22Rv1 (cell line): ENCODE results near the gene EXTL1.
A peak's percentile ranks its signal among the peaks of the same experiment; 100 is the strongest.

ENCODE experiments used
- H3K27ac ChIP-seq: fragments of 450-650 bp; 2 replicates; pipeline ENCODE4 v1.5.1; 2017
- ZFX ChIP-seq: fragments of 450-650 bp; IDR thresholded peaks from 2 replicates; pipeline ENCODE4 v1.6.1; 2017; ENCODE audit warnings: antibody characterized with exemption, borderline replicate concordance
- TF ChIP-seq, protein P1 (sequence below): fragments of 450-650 bp; IDR thresholded peaks from 2 replicates; pipeline ENCODE4 v1.5.1; 2017; ENCODE audit warnings: mild to moderate bottlenecking

The EXTL1 gene

DNA sequence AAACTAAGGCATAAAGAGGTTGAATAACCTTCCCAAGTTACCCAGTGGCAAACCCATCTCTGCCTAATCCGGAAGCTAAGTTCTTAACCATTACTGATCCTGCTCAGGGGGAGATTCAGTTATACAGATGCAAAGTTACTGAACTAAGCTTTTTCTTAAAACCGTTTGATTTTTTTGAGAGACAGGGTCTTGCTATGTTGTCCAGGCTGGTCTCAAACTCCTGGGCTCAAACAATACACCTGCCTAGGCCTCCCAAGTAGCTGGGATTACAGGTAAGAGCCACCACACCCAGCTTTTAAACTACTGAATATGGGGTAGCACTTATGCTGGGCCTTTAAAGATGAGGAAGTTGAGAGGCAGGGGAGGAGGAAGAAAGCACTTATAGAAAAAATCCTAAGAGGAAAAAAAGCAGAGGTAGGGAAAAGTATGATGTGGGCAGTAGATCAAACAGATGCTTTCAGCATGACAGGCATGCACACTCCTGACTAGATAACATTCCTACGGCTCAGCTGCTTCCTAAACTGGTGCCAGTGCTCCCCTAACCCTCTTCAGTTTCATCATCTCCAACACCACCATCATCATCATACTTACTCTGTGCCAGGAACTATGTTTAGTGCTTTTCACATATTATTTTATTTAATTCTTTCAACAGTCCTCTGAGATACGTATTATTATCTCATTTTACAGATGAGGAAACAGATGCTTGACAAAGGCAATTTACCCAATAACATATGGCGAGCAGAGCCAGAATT is 29.5 kb upstream of the EXTL1 start:
- H3K27ac ChIP-seq: no peak overlapping the region
- TF ChIP-seq, protein P1, sequence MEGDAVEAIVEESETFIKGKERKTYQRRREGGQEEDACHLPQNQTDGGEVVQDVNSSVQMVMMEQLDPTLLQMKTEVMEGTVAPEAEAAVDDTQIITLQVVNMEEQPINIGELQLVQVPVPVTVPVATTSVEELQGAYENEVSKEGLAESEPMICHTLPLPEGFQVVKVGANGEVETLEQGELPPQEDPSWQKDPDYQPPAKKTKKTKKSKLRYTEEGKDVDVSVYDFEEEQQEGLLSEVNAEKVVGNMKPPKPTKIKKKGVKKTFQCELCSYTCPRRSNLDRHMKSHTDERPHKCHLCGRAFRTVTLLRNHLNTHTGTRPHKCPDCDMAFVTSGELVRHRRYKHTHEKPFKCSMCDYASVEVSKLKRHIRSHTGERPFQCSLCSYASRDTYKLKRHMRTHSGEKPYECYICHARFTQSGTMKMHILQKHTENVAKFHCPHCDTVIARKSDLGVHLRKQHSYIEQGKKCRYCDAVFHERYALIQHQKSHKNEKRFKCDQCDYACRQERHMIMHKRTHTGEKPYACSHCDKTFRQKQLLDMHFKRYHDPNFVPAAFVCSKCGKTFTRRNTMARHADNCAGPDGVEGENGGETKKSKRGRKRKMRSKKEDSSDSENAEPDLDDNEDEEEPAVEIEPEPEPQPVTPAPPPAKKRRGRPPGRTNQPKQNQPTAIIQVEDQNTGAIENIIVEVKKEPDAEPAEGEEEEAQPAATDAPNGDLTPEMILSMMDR: no peak
- TF ChIP-seq ZFX: no peak

DNA sequence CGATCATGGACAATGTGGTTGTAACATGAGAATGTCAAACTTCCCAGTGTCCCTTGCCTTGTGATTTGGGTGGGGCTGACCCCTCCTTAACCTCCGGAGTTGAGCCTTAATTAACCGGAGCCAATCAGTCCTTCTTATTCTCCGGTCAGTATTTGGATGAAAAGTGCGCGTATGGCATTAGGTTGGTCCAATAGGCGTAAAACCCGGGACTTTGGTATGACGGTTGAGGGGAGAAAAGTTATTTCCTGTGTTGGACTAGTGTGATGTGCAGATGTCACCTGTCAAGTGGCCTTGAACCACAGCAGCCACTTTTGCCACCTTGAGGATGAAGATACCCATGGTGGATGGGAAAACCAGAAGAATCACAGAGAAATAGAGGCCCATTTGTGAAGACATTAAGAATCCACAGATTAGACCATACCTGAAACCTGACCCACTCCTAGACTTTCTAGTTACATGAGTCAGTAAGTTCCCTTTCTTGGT is 28.8 kb upstream of the EXTL1 start:
- no peak overlapping the region for H3K27ac ChIP-seq
- no peak for TF ChIP-seq ZFX
- TF ChIP-seq, protein P1: no peak

GRCh38 chr1:25993197-25993951 is 28.2 kb upstream of the EXTL1 start:
- no peak overlapping the region for H3K27ac ChIP-seq
- TF ChIP-seq ZFX: no peak
- TF ChIP-seq, protein P1: no peak

- no peak overlapping the region for H3K27ac ChIP-seq
- TF ChIP-seq, protein P1: no peak
- no peak for TF ChIP-seq ZFX
Observed at GRCh38 chr1:25994402-25995150, 27.0 kb upstream of the EXTL1 start.

GRCh38 chr1:25996966-25997827 is 24.4 kb upstream of the EXTL1 start:
- peak overlapping the region; percentile 74 for H3K27ac ChIP-seq
- TF ChIP-seq, protein P1: no peak
- no peak for TF ChIP-seq ZFX

DNA sequence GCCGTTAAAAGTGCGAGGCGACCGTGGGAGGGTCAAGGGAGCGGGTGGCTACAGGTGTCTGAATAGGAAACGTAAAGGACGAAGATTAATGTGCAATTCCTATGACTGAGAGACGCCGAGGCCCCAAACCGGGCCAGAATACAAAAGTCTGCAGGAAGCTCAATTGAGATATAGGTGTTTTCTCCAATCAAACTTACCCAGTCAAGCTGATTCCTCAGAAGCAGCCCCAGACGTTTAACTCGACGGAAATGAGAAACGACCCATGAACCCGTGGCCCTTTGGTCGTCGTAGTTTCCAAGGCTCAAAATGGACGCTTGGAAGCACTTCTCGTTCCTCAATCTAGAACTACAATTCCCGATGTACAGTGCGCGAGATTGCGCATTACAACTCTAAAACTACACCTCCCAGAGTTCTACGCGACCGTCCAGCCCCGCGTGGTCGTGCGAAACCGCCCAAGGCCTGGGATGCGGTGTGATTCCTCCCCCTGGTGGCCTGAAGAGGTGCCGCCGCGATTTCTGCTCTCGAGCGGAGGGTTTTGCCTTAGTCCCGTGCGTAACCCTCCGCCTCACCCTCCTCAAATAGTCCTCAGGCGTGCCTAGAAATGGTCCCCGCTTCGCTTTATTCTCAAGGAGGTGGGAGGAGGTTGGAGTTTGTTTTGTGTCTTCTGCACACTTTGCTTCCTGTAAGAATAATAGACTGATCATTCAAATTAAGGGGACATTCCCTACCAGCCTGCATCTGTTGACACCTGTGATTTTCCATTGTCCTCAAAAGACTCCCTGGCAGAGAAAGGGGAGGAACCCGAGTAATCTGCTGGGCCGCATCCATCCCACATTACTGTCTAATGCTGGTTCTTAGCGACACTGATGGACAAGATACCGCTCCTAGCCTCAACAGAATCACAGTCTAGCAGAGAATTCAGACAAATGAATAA is 23.5 kb upstream of the EXTL1 start, which contains the start of gene PAFAH2:
TSS of gene PAFAH2 (minus strand) at position 236 of the 934 bp plus-strand sequence. CDS start 7,247 bp downstream, outside the sequence.
- TF ChIP-seq, protein P1: peak; percentile 95
- TF ChIP-seq ZFX: no peak
- H3K27ac ChIP-seq: peak within 1 kb of the TSS; percentile 74
